Measurements from ENCODE around the gene CCDC191.
A peak's percentile ranks its signal among the peaks of the same experiment; 100 is the strongest.

The CCDC191 gene

DNA sequence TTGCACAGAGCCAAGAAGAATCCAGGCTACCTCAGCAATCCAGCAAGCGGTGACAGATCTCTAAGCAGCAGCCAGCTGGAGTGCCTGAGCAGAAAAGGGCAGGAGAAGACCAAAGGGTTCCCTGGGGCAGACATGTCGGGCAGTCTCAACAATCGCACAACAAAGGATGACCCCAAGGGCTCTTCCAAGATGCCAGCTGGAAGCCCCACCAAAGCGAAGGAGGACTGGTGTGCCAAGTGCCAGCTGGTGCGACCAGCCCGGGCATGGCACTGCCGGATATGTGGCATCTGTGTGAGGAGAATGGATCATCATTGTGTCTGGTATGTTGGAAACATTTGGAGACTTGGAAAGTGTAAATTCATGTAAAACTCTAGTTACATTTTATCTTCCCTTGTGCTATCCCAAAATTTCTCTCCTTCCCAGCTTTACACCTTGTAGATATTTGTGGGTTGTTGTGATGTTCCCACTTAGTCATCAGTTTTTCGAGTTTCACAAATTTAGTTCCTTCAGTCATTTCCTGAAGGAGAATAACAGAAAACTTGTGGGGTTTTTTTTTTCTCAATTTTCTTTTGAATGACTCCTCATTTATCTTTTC lies 102.1 kb downstream of the CCDC191 start:
- no peak for DNase-seq

GRCh38 chr3:113953677-113954076 lies 102.6 kb downstream of the CCDC191 start:
- no peak for DNase-seq

- DNase-seq: no peak
These were observed 103.4 kb downstream of the CCDC191 start for GRCh38 chr3:113952921-113953320.

- peak; percentile 38 for DNase-seq
These were observed 108.1 kb downstream of the CCDC191 start for GRCh38 chr3:113948015-113948917.

DNA sequence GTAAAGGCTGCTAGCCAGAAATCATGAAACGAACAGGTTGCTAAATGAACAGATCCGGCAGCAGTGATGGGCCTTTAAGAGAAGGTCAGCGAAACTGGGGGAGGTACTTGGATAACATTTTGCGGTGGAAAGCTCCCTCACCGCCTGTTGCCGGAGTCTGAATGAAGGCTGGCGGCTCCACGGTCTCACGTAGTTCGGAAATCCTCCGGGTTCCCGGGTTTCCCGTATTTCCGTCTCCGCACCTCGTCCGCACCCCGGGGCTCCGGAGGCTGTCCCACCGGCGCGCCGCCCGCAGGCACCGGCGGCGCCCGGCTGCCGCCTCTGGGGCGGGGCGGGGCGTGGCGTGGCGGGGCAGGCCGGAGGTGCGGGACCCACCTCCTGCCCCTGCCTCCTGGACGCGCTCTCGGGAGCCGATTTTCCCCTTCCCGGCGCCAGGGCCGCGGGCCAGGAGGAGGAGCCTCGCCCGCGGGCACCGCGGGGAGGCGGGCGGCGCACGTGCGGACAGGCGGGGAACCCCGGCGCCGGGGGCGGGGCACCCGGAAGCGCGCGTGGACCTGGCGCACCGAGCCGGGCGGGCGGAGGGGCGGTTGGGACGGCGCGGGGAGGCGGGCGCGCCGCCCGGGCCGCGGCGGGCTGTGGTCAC lies 108.8 kb downstream of the CCDC191 start, which contains the start of gene ZDHHC23:
Gene ZDHHC23 (plus strand): TSS at position 642 of the 643 bp plus-strand sequence. CDS start 790 bp downstream, outside the sequence.
- DNase-seq: peak; percentile 77

DNA sequence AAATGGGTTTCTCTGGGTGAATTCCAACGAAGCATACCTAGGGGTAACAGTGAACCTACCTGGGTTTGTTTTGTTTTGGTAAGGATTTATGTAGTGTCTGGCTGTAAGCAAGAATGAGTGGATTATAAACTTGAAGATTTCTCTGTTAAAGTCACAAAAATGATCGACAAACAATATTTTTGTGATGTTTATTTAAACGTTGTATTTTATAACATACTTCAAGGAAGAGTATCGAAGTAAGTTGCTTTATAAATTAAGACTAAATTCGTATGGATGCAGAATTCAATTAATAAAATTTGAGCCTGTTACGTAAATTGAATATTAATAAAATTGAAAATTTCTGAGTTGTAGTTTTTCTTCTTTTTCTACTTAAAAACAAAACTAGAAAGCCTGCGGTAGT lies 109.5 kb downstream of the CCDC191 start:
- no peak for DNase-seq

- no peak for DNase-seq
These were observed 128.8 kb downstream of the CCDC191 start for GRCh38 chr3:113927556-113927955.

- no peak for DNase-seq
These were observed 141.7 kb downstream of the CCDC191 start for GRCh38 chr3:113914646-113915045.

All from NCI-H2029 (cell line).